ENCODE measurements around the gene AQP7.
"Not testable (repeated sequence)": the region's sequence is repeated elsewhere in the genome, so short reads cannot be mapped to it uniquely, and the experiment has no call there.

DNA sequence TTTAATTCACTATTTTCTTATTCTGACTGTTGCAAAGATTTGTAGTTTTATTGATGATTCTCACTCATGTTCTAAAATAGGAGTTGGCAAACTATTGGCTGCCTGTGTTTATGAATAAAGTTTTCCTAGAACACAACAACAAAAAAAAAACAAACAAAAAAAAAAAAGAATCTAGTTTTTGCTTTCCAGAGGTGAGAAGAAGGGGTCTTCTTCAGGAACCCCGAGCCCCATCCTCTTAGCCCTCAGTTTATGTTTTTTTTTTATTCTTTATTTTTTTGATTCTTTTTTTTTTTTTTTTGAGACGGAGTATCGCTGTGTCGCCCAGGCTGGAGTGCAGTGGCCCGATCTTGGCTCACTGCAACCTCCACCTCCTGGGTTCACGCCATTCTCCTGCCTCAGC lies 22.1 kb upstream of the AQP7 start:
- not testable (repeated sequence) for TF ChIP-seq POLR2A (IDR thresholded peaks at IDR 0.05; ENCODE audit: low read length); GATA1 (IDR thresholded peaks at IDR 0.05; ENCODE audit: low read depth, low read length)

All from erythroblast (primary cell).